Ectodermal cell (in vitro differentiated cells): Measurements from ENCODE around the gene ANGPT4.
"Not testable (repeated sequence)": the region's sequence is repeated elsewhere in the genome, so short reads cannot be mapped to it uniquely, and the experiment has no call there.

ENCODE experiments used
- H3K27ac ChIP-seq: 2 replicates; pipeline ENCODE4 v1.7.0; 2013; ENCODE audit warnings: mild to moderate bottlenecking, low read depth, low read length; ENCODE audit not compliant: insufficient read depth, poor library complexity, severe bottlenecking
- H3K27me3 ChIP-seq: 2 replicates; pipeline ENCODE4 v1.7.0; 2013; ENCODE audit warnings: mild to moderate bottlenecking, low read length; ENCODE audit not compliant: insufficient read depth, control insufficient read depth, poor library complexity, severe bottlenecking
- H3K36me3 ChIP-seq: one replicate; pipeline ENCODE4 v1.7.0; 2013; ENCODE audit warnings: low read length; ENCODE audit not compliant: control insufficient read depth, insufficient read depth
- H3K4me1 ChIP-seq: one replicate; pipeline ENCODE4 v1.7.0; 2013; ENCODE audit warnings: low read length; ENCODE audit not compliant: control insufficient read depth, insufficient read depth
- H3K4me3 ChIP-seq: 2 replicates; pipeline ENCODE4 v1.7.0; 2013; ENCODE audit warnings: low read depth, low read length, control low read depth; ENCODE audit not compliant: insufficient read depth
- H3K9me3 ChIP-seq: 2 replicates; pipeline ENCODE4 v1.7.0; 2013; ENCODE audit warnings: mild to moderate bottlenecking, low read length, moderate library complexity; ENCODE audit not compliant: control insufficient read depth
- WGBS, 2 experiments: methylation state at CpG; one replicate each; pipeline ENCODE4 v1.1.7; 2013; ENCODE audit warnings: missing lambda C conversion rate in 2 of 2; 5-methylcytosine and 5-hydroxymethylcytosine counted together

The ANGPT4 gene

GRCh38 chr20:909641-910040 is 6.5 kb downstream of the ANGPT4 start:
- 92% methylated on average over 3 of the region's 3 CpGs for WGBS, 2 experiments
- Histone ChIP-seq H3K4me1 (peaks cover 3% of the 10 kb centered on the region), H3K27me3 (no peaks in the 10 kb centered on the region)

DNA sequence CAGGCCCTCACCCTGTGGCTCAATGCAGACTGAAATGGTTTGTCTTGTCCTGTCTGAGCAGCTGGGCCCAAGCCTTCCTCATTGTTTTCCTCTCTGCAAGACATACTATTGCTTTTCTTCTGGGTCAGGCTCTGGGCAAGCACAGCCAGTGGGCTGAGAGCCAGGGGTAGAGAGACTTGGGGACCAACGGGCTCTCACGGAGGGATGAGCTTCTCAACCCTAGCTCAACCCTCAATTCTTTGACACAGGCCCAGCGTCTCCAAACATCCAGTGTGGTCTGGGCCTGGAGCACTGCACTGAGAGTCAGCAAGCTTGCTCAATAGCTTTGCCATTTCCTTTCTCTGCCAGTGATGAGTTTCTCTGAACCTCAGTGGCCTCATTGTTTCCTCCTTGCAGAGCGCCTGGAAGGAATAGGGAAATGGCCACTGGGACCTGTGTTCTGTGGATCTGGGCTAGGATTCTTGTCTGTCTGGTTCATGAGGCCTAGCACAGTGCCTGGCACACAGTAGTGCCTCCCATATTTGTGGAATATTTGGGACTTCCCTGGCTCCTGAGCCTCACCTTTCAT is 9.3 kb downstream of the ANGPT4 start:
- Histone ChIP-seq H3K4me3 (no peak overlapping the region), H3K4me1 (peaks cover 3% of the 10 kb centered on the region), H3K27me3 (no peaks in the 10 kb centered on the region), H3K9me3 (no peaks in the 10 kb centered on the region), H3K27ac (no peak overlapping the region), H3K36me3 (no peaks in the 10 kb centered on the region)
- WGBS, 2 experiments, result 89 to 92% methylated on average over 4 of the region's 4 CpGs

More at GRCh38 chr20:909641-910040, 6.5 kb downstream of the ANGPT4 start:
- Histone ChIP-seq H3K4me3 (no peak overlapping the region), H3K9me3 (no peaks in the 10 kb centered on the region), H3K36me3 (no peaks in the 10 kb centered on the region), H3K27ac (no peak overlapping the region)

- Histone ChIP-seq H3K9me3 (no peaks in the 10 kb centered on the region), H3K27ac (no peak overlapping the region), H3K4me3 (no peak overlapping the region), H3K4me1 (peaks cover 1% of the 10 kb centered on the region), H3K27me3 (no peaks in the 10 kb centered on the region), H3K36me3 (no peaks in the 10 kb centered on the region)
- 93 to 94% methylated on average over 6 of the region's 6 CpGs for WGBS, 2 experiments
Measured at GRCh38 chr20:906001-906520, 10.1 kb downstream of the ANGPT4 start.

DNA sequence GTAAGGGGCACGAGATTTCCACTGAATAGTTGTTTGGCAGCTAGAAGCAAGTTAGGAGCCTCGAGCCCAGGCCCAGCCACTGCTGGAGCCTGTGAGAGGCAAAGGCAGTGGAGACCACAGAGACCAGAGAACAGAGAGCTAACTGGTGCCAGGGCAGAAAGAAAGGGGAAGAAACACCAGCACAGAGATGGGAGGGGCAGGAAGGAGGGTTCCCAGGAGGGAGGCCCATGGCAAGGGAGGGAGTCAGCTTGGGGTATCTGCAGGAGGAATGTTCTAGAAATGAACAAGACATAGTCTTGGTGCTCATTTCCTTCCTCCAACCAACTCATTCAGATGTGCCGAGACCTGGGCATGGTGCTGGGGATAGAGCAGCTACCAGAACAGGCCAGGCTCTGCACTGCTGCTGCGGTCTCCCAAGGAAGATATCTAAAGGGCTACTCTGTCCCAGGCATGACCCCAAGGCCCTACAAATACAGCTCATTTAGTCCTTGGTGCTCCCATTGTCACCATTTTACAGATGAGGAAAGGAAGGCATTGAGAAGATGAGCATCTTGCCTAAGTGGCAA is 10.7 kb downstream of the ANGPT4 start:
- Histone ChIP-seq H3K4me3 (no peak overlapping the region), H3K9me3 (no peaks in the 10 kb centered on the region), H3K27ac (no peak overlapping the region), H3K27me3 (no peaks in the 10 kb centered on the region), H3K4me1 (no peaks in the 10 kb centered on the region), H3K36me3 (no peaks in the 10 kb centered on the region)
- WGBS, 2 experiments, result 73 to 74% methylated on average over 4 of the region's 4 CpGs

GRCh38 chr20:904039-904545 is 12.0 kb downstream of the ANGPT4 start:
- Histone ChIP-seq H3K27me3 (no peaks in the 10 kb centered on the region), H3K36me3 (no peaks in the 10 kb centered on the region), H3K4me1 (no peaks in the 10 kb centered on the region), H3K9me3 (no peaks in the 10 kb centered on the region), H3K27ac (no peak overlapping the region), H3K4me3 (no peak overlapping the region)
- 80 to 97% methylated on average over 2 of the region's 2 CpGs for WGBS, 2 experiments

DNA sequence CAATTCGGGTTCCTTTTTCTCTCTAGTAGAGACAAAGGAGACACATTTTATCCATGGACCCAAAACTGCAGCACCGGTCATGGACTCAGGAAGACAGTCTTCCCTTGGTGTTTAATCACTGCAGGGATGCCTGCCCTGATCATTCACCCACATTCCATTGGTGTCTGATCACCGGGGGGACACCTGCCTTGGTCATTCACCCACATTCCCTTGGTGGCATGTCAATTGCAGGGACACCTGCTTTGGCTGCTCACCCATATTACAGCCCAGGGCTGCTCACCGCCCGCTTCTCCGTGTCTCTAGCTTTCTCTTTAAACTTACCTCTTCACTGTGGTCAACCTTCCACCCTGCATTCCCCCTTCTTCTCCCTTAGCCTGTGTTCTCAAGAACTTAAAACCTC is 18.7 kb downstream of the ANGPT4 start:
- not testable (repeated sequence) for H3K27me3 ChIP-seq, H3K9me3 ChIP-seq, H3K36me3 ChIP-seq, H3K27ac ChIP-seq, H3K4me1 ChIP-seq, H3K4me3 ChIP-seq
- WGBS, 2 experiments, result 91 to 93% methylated on average over 6 of the region's 6 CpGs

DNA sequence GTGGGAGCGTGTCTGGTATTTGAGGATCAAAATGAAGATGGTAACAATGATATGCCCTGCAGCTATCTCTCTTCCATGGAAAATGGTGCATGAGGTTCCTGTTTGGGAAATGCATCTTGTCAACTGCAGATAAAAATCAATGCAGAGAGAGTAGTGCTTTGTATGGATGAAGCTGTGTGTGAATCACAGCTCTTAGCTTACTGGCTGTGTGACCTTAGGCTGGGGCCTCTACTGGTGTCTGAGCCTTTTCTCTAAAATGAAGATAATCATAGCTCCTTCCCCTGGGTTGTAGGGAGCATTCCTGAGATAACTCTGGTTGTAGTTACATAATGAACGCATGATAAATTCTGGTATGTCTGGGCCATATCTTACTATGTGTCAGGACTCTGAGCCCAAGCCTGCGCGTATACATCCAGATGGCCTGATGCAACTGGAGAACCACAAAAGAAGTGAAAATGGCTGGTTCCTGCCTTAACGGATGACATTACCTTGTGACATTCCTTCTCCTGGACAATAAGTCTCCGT is 19.6 kb downstream of the ANGPT4 start:
- Histone ChIP-seq H3K27ac (no peak overlapping the region), H3K4me3 (no peak overlapping the region), H3K36me3 (no peaks in the 10 kb centered on the region), H3K9me3 (no peaks in the 10 kb centered on the region), H3K4me1 (no peaks in the 10 kb centered on the region), H3K27me3 (no peaks in the 10 kb centered on the region)
- WGBS, 2 experiments, result 92 to 96% methylated on average over 6 of the region's 6 CpGs

- H3K36me3 ChIP-seq, H3K4me1 ChIP-seq, H3K27ac ChIP-seq, H3K4me3 ChIP-seq, H3K27me3 ChIP-seq, H3K9me3 ChIP-seq: not testable (repeated sequence)
- 79 to 87% methylated on average over 5 of the region's 5 CpGs for WGBS, 2 experiments
Measured at GRCh38 chr20:892371-892770, 23.8 kb downstream of the ANGPT4 start.

DNA sequence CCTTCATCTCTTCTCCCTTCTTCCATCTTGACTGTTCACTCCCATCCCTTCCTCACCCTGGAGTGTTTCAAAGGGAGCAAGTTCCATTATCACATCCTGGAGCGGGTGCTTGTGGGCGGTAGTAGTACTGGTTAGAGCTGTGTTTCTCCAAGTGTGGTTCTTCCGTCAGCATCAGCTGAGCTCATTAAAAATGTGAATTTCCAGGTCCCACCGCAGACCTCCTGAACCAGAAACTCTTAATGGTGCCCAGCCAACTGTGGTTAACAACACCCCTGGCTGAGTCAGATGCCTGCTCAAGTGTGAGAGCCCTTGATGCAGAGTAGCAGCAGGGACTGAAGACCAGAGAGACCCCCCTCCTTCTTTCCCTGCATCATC is 24.4 kb downstream of the ANGPT4 start:
- H3K9me3 ChIP-seq, result no peaks in the 10 kb centered on the region
- WGBS, 2 experiments, result 92 to 94% methylated on average over 4 of the region's 4 CpGs
- no peak overlapping the region for H3K4me3 ChIP-seq
- H3K27ac ChIP-seq, result no peak overlapping the region
- H3K36me3 ChIP-seq, result no peaks in the 10 kb centered on the region
- no peaks in the 10 kb centered on the region for H3K4me1 ChIP-seq
- H3K27me3 ChIP-seq, result no peaks in the 10 kb centered on the region

DNA sequence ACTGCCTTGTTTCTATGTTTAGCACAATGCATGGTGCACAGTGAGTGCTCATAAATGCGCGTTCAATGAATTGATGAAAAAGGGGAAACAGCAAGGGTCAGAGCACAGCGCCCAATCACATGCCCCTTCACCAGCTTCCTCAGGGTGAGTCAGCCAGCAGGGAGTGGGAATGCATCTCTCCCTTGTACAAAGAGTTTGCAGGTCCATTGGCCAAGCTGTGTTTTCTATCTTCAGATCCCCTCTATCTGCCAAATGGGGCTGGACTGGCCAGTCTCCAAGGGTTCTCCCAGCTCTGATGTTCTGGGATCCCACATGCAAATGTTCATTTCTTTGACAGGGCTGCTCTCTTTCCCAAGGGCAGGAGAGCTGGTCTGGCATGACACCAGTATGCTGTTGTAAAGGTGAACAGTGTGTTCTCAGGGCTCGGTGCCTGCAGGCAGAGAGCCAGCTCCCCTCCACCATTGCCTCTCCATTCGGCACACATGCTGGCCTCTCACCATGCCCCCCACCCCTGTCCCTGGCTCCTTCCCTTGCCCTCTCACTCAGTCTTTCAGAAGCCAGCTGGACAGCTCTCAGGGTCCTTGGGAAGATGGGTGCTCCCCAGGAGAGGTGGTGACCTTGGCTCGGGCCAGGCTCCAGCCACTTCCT is 25.0 kb downstream of the ANGPT4 start:
- Histone ChIP-seq H3K9me3 (no peaks in the 10 kb centered on the region), H3K36me3 (no peaks in the 10 kb centered on the region), H3K27me3 (no peaks in the 10 kb centered on the region), H3K4me1 (no peaks in the 10 kb centered on the region), H3K27ac (no peak overlapping the region), H3K4me3 (no peak overlapping the region)
- WGBS, 2 experiments, result 92 to 93% methylated on average over 6 of the region's 6 CpGs
